NCI-H2081 treated with DMSO at 0.1 percent for 48 hours (cell line): ENCODE results near the gene NFIC.
"Not testable (repeated sequence)": the region's sequence is repeated elsewhere in the genome, so short reads cannot be mapped to it uniquely, and the experiment has no call there.

Source experiments
- DNase-seq: peaks from one replicate; lab custom pipeline; 2025; lab: John Stamatoyannopoulos, UW

The NFIC gene

GRCh38 chr19:3451451-3451866 is 85.1 kb downstream of the NFIC start:
- DNase-seq, result no peak

GRCh38 chr19:3452171-3452941 is 86.0 kb downstream of the NFIC start:
- no peak for DNase-seq

- not testable (repeated sequence) for DNase-seq
These were observed 86.5 kb downstream of the NFIC start for GRCh38 chr19:3452942-3453214.

- no peak for DNase-seq
These were observed 87.5 kb downstream of the NFIC start for GRCh38 chr19:3453840-3454239.

- DNase-seq, result no peak
These were observed 88.4 kb downstream of the NFIC start for GRCh38 chr19:3454656-3455392.

GRCh38 chr19:3455393-3455955 is 89.1 kb downstream of the NFIC start:
- DNase-seq, result no peak

GRCh38 chr19:3455960-3456601 is 89.7 kb downstream of the NFIC start:
- no peak for DNase-seq

- DNase-seq, result no peak
These were observed 90.6 kb downstream of the NFIC start for GRCh38 chr19:3456925-3457527.

GRCh38 chr19:3457528-3458228 is 91.3 kb downstream of the NFIC start:
- no peak for DNase-seq

GRCh38 chr19:3458229-3459088 is 92.1 kb downstream of the NFIC start:
- DNase-seq, result no peak

- DNase-seq, result no peak
These were observed 92.9 kb downstream of the NFIC start for GRCh38 chr19:3459089-3459881.

- no peak for DNase-seq
These were observed 93.7 kb downstream of the NFIC start for GRCh38 chr19:3459965-3460582.

GRCh38 chr19:3462991-3463713 is 96.8 kb downstream of the NFIC start:
- DNase-seq, result no peak

- DNase-seq, result no peak
These were observed 97.6 kb downstream of the NFIC start for GRCh38 chr19:3463714-3464586.

GRCh38 chr19:3464587-3465235 is 98.3 kb downstream of the NFIC start:
- DNase-seq, result no peak

GRCh38 chr19:3465552-3465951 is 99.2 kb downstream of the NFIC start:
- no peak for DNase-seq

- no peak for DNase-seq
These were observed 100.3 kb downstream of the NFIC start for GRCh38 chr19:3466635-3467034.
